Neural cell (in vitro differentiated cells): Measurements from ENCODE around the gene NRG3.

Experiments
- EP300 ChIP-seq: fragments of 450-650 bp; conservative IDR thresholded peaks from 2 replicates; pipeline ENCODE4 v1.6.1; 2014; ENCODE audit warnings: antibody characterized with exemption, mild to moderate bottlenecking, moderate library complexity; ENCODE audit not compliant: poor library complexity, severe bottlenecking
- POLR2AphosphoS5 ChIP-seq: IDR thresholded peaks from 2 replicates; pipeline ENCODE4 v1.6.1; 2012
- TAF1 ChIP-seq: IDR thresholded peaks from 2 replicates; pipeline ENCODE4 v1.6.1; 2012; ENCODE audit warnings: low read depth
- TF ChIP-seq, protein P1 (sequence below): fragments of 450-650 bp; IDR thresholded peaks from 2 replicates; pipeline ENCODE4 v1.5.1; 2014; ENCODE audit warnings: antibody characterized with exemption, mild to moderate bottlenecking, moderate library complexity; ENCODE audit not compliant: poor library complexity, severe bottlenecking
- TF ChIP-seq, protein P2 (sequence below): IDR thresholded peaks from 2 replicates; pipeline ENCODE4 v1.6.1; 2012; ENCODE audit warnings: borderline replicate concordance

DNA sequence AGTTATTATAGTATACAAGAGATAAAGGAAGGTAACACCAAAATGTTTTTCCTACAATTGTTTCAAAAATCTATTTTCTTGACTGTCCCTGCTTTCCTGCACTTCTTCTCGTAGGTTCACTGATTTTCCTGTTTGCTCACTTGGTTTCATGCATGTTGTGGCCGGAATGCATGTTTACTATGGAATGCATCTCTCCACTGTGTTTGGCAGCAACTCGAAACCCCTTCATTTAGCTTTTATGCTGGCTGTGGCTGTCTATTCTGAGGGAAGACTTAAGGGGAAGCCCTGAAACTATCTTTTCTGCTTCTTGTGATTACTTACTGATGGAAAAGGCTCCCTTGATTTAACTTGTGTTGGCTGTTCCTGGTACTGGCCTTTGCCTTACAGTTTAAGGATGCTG, 120.3 kb downstream of the NRG3 start:
- TF ChIP-seq, protein P1, sequence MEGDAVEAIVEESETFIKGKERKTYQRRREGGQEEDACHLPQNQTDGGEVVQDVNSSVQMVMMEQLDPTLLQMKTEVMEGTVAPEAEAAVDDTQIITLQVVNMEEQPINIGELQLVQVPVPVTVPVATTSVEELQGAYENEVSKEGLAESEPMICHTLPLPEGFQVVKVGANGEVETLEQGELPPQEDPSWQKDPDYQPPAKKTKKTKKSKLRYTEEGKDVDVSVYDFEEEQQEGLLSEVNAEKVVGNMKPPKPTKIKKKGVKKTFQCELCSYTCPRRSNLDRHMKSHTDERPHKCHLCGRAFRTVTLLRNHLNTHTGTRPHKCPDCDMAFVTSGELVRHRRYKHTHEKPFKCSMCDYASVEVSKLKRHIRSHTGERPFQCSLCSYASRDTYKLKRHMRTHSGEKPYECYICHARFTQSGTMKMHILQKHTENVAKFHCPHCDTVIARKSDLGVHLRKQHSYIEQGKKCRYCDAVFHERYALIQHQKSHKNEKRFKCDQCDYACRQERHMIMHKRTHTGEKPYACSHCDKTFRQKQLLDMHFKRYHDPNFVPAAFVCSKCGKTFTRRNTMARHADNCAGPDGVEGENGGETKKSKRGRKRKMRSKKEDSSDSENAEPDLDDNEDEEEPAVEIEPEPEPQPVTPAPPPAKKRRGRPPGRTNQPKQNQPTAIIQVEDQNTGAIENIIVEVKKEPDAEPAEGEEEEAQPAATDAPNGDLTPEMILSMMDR: no peak
- no peak for TF ChIP-seq EP300
- TF ChIP-seq TAF1: no peak
- no peak for TF ChIP-seq POLR2AphosphoS5
- TF ChIP-seq, protein P2, sequence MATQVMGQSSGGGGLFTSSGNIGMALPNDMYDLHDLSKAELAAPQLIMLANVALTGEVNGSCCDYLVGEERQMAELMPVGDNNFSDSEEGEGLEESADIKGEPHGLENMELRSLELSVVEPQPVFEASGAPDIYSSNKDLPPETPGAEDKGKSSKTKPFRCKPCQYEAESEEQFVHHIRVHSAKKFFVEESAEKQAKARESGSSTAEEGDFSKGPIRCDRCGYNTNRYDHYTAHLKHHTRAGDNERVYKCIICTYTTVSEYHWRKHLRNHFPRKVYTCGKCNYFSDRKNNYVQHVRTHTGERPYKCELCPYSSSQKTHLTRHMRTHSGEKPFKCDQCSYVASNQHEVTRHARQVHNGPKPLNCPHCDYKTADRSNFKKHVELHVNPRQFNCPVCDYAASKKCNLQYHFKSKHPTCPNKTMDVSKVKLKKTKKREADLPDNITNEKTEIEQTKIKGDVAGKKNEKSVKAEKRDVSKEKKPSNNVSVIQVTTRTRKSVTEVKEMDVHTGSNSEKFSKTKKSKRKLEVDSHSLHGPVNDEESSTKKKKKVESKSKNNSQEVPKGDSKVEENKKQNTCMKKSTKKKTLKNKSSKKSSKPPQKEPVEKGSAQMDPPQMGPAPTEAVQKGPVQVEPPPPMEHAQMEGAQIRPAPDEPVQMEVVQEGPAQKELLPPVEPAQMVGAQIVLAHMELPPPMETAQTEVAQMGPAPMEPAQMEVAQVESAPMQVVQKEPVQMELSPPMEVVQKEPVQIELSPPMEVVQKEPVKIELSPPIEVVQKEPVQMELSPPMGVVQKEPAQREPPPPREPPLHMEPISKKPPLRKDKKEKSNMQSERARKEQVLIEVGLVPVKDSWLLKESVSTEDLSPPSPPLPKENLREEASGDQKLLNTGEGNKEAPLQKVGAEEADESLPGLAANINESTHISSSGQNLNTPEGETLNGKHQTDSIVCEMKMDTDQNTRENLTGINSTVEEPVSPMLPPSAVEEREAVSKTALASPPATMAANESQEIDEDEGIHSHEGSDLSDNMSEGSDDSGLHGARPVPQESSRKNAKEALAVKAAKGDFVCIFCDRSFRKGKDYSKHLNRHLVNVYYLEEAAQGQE: no peak
